DMS153 (cell line): ENCODE results near the gene NRG3.

Experiments used
- DNase-seq: peaks from one replicate; lab custom pipeline; 2025; lab: John Stamatoyannopoulos, UW

Gene NRG3

DNA sequence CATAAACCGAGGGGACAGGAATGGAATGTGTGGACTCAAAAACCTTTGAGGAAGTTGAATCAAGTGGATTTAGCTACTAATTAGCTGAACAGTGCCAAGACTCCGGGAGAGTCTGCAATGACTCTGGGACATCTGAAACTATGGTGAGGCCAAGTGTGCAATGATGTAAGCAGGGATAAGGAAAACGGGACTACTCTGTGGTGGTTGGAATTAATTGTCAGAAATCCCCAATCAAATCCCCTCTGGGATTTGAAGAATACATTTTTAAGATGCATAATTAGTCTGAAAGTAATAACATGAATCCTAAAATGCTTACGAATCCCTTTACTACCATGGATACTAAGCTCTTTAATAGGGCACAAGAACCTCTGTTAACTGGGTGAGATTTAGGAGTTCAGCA is 602.8 kb downstream of the NRG3 start:
- DNase-seq, result no peak

DNA sequence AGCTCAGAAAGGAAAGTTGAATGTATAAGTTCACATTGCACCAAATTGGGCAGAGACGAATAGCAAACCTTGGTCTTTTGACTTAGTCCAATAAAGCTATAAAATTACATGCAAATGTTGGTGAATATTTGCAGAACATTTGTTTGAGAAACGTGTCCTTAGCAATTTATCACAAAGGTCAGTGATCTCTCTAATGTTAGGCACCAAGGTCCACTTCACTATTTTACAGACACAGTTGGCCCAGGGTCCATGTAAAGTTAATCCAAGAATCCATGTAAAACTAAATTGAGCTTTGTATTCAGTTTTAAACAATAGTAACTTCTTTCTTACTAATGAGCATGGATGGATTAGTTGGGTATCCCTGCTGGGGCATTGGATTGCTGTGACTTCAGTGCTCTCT is 617.7 kb downstream of the NRG3 start:
- no peak for DNase-seq

DNA sequence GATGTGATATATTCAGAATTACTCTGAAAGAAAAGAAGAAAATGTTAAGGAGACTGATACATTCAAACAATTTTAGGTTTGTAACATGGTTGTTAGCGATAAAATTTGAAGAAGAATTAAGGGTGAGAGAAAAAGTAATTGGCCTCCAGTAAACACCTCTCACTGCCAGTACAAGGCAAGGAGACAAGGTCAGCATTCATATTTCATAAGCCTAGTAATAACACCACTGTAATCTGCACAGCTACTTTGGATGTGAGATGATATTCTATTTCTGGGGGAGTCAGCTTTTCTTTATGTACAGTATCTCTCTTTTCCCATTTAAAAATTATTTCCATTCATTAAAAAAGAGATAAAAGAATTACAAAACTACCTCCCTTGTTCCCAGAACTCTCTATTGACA is 621.1 kb downstream of the NRG3 start:
- DNase-seq, result no peak

DNA sequence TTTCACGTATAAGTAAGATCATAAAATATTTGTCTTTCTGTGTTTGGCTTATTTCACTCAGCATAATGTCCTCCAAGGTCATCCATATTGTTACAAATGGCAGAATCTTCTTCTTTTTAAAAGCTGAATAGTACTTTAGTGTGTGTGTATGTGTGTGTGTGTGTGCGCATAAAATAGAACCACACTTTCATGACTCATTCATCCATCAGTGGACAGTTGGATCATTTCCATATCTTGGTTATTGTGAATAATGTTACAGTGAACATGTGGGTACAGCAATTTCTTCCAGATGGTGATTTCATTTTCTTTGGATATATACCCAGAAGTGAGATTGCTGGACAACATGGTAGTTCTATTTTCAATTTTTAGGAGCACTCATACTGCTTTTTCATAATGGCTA is 622.4 kb downstream of the NRG3 start:
- no peak for DNase-seq

DNA sequence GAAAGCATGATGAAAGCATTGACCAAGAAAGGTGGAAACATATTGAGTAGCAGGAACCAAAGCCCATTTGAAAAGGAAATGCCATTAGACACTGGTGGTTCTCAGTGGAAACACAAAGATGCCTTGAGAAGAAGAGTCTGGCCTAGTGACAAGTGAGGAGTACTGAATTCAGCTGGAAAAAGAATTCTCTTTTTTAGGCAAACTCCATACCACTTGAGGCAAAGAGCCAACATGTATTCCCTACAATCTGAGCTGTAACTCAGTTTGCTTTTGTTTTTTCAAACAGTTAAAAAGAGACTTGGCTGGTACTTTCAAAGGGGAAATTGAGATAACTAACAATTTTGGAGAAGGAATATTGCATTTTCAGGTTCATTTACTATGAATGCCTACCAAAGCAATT is 624.0 kb downstream of the NRG3 start:
- no peak for DNase-seq

DNA sequence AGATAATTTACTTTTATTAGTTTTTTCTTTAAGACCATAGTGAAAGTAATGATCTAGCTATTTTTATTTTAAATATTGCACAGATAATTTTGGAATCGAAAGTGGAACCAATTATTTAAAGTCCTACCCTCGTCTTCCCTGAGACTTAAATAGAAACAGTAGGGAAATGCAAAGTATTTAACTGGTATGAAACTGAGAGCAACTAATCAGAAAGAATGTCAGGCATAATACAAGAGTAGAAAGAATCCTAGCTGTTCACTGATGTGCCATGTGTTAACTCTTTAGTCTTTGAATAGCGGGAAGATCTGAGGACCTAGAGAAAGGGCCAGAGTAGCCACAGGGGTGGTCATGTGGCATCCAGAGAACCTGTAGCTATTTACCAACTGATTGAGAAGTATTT is 630.0 kb downstream of the NRG3 start:
- DNase-seq, result no peak

DNA sequence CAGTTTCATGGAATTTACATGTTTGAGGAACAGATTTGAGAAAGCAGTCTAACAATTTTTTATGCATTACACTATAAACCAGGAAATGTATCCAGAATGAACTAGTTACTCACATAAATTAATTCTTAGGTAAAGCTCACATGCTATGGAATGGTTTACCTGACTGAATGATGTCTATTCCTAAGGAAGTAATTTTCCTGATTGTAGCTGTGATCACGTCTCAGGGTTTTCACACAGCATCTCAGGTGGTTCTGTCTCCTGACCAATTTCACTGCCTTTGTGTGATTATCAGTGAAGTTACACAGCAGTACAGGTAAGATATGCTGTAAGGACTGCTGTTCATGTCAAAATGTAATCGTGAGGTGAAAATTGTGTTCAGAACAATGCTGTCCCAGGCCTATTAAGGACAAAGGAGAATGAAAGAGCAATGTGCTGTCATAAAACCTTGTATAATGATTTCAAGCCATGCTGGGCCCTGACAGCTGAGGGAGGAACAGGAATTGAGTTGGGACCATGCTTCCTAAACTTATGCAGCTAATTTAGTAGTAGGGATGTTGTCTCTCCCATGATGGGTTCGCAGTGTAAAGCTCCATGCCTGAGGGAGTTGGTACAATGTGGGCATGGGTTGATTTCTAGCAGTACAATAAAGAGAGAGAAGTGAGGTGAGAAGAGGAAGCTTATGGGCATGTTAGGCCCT is 631.8 kb downstream of the NRG3 start:
- DNase-seq, result no peak

DNA sequence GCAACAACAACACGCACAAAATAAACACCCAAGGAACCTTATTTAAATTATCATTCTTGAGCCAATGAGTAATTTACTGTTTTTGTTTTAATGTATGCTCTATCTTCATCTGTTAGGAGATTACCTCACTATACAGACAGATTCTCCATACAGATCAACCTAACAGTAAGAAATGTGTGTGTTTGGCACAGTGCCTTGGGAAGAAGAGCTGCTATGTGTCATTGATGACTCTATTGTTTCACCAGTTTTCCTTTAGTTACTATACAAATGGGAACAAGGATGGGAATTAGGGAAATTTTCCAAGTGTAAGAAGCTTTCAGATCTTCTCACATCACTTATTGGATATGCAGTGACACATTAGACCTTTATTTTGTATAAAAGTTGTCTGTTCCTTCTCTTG is 640.3 kb downstream of the NRG3 start:
- no peak for DNase-seq

DNA sequence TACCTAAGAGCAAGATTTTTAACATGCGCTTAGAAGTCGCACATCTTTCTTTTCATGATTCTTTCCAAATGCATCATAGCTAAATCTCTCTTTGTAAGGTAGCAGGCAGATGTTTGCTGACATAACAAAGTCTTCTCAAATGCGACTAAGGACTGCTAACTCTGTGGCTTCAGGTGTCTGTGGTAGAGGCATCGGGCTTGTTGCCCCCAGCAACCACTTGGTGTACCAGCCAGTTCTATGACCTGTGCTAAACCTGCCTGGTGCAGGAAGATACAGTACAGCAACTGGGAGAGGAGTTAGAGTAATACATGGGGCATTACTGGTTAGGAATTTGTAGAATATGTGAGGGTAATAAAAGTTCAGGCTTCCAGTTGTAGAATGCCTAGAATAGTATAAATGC is 654.1 kb downstream of the NRG3 start:
- no peak for DNase-seq

DNA sequence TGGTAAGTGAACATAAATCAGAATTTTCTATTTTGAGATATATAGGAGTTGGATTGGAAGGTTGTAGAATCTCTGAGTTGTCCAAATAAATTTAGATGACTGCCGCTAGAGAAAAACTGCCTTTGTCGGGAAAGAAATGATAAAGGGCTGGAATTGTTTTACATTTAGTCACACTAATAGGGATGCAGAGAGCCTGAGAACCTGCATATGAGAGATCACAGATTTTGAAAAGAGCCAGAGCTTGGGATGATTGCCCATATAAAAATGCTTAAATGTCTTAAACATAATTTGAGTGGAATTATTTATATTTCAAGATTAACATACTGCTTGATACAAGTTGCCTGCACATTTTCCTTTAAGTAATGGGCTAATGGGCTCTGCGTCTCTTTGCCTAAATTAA is 660.5 kb downstream of the NRG3 start:
- DNase-seq, result no peak

DNA sequence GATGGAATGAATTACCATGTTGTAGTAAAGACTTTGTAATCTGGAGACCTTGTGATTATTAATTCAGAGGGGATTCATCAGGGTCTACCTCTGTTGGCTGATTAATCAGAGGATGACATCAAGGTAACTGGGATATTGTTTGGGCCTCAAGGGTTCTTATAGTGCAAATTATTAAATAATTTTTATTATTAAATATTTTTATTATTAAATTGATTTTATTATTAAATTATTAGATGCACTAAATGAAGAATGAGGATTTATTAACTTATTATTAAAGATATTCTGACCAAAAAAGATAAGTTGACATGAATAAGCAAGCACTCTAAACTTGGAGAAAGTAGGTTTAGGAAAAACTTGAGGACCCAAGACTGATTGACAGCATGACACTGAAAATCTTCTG is 661.7 kb downstream of the NRG3 start:
- no peak for DNase-seq

DNA sequence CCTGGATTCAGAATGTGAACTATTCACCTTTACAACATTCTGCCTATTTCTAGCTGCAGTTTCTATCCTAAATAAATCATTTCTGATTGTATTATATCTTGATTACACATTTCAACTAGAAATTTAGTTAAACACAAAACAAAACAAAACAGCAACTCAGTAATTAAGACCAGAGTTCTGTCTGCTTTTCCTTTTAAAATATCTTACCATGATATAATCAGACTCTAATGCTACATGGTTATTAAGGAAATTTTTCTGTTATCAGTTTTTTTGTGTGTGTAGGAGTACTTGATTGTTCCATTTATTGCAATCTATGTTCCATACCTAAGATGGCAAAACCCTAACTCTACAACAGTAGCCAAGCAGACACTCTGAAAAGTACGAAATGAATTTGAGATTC is 663.3 kb downstream of the NRG3 start:
- DNase-seq, result no peak

DNA sequence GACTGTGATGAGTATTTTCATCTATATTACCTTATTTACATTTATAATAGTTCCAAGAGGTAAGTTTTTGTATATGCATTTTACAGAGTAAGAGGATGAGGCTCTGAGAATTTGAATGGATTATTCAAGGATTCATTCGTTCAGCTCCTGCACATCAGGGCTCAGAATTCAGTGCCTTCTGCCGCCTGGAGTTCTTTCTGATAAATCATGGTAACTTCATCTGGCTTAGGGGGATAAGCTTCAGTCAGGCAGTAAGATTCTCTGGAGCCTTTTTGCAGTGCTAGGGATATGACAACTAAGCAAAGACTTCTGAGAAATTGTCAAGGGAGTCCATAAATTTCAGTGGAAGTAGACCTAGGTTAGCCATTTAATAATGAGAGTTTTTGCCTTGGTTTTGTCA is 668.6 kb downstream of the NRG3 start:
- no peak for DNase-seq

DNA sequence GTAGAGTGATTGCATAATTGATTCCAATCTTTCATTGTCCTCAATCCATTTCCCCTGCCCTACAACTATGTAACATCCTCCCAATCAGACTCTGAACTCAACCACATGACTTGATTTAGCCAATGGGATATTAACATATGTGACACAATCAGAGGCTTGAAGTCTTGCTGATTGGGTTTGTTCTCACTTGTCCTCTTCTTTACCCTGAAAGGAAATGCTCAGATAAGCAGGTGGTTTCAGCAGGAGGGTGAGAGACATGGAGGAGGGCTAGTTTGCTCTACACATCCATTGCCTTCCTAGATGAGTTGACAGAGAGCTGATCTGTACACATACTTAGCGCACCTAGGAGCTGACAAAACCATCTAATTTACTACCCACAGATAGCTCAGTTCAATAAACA is 669.4 kb downstream of the NRG3 start:
- DNase-seq, result no peak

DNA sequence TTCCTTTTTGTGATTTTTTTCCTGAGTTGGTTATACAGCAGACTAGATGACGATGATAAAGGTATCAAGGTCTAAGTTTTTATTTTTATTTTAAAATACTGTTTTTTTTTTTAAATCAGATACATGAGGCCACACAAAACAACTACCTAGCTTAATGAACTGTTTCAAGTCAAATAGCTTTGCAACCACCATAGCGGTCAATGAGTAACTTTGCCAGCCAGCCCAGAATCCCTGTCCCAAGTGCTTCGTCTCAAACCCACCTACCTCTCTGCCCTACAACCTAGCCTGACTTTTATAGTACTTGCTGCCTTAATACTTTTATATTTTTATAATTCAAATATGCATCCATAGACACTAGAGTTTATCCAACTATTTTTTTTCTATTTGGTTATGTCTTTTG is 676.5 kb downstream of the NRG3 start:
- no peak for DNase-seq

DNA sequence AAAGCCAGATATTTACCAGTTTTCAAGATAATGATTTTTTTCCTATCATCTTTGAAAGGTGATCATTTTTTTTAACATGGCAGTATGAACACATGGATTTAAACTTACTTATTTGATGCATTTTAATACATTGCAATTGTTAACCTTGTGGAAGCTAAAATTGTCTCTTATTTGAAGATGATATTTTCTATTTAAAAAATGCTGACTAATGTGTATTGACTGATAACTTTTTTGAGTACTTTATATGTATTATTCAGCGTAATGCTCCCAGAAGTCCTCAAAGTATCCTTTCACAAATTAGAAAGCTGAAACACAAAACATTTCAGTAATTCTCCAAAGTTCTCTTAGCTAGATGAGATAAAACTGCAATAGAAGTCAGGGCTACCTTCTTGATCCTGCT is 677.3 kb downstream of the NRG3 start:
- no peak for DNase-seq

DNA sequence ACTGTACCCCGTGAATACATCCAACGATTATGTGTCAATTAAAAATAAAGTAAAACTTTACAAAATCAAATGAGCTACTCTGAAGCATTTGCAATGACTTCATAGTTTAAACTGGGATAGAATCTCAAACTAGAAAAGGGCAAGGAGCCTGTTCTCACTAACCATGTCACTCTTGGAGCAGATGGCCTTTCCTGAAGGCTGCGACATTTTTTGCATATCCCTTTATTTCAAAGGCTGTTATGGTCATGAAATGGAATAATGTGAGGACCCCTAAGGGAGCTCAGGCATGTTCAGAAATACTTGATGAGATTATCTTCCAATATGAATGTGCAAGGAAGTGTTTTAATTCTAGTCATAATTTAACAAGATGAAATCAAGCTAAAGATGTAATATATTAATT is 679.4 kb downstream of the NRG3 start:
- DNase-seq, result no peak

DNA sequence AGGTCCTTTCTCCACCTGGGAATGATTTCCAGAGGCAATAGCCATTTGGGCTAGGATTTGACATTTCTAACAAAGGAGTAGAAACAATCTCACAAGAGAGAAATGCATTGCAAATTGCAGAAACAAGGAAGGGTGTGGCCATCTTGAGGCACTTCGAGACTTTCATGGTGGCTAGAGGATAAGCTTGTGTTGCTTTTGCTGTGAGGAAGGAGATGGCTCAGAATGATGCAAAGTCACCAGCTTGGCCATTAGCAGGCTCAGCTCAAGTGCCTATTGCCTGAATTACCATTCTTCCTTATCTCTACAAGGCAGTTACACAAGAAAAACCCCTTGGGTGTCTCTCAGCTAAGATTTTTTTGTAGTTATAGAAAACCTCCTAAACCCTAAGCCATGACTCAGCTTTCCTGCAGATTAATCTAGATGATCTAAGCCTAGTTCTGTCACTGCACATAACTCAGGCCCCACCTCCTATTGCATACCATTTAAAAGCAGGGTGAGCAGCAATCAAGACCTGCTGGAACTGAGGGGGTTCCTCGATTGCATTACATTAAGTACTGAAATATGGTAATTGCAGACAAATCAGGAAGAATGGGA is 683.1 kb downstream of the NRG3 start:
- DNase-seq, result no peak

DNA sequence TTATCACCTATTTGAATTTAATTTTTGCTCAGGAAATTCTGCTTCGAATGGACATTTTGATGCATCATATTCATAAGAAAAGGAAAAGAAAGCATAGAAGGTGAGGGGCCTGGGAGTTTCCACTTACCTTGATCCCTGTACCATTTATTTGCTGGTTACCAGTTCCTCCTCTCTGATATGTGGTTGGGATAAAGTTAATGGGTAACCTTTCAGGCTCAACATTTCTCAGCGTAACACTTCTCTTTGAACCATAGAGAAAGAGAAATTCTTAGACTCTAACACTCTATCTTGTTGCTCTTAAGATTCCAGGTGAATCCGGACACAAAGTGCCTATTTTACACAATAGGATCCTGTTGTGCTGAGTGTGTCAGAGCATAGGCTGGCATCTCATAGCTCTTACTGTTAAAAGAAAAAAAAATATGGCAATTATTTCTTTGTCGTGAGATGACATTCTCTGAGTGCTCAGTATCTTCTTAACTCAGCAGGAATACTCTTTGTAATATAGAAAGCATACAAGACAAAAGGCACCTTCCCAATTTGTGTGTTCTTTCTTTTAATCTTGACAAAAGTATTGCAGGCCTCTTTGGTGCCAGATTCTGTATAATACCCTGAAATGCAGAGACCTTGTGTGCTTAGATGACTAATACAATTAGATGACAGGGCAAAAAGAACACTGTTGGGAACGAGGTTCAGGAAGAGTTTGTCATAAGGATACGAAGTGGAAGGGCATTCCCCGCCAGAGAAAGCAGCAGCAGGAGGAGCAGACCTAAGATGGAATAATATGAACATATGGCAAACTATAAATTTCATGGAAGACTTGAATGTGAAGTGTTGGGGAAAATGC is 689.6 kb downstream of the NRG3 start:
- DNase-seq, result no peak

DNA sequence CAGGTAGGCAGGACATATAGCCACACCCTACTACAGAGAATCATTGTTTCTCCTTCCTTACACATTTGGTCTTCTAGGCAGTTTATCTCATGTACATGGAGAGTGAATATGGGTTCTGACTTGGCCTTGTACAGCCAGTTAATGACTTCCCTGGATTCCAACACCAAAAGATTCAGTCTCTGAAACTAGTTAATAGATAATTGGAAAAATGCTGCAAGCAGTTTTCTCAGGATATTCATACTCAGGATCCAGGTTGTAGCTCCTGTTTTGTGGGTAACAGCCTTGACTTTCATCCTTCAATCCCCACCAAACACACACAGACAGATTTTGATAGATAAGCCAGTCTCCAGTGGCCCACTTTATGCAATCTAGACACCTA is 690.2 kb downstream of the NRG3 start:
- DNase-seq, result no peak

DNA sequence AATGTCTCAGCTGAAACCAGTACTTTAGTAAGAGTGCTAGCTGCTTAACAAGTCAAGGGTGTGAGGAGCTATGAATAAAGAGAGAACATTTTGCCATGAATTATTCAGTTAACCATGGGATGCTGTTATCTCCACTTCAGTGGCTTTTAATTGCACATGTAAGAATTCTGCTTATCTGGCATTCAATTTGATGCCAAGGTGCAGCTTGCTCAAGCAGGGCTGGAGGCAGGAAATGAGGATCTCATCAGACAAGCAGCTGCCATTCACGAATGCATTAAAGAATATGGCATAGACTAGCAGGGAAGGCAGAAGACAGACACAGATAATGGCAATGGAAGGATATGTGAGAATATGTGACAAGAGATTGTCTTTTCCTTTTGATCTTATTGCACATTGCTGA is 697.8 kb downstream of the NRG3 start:
- no peak for DNase-seq

DNA sequence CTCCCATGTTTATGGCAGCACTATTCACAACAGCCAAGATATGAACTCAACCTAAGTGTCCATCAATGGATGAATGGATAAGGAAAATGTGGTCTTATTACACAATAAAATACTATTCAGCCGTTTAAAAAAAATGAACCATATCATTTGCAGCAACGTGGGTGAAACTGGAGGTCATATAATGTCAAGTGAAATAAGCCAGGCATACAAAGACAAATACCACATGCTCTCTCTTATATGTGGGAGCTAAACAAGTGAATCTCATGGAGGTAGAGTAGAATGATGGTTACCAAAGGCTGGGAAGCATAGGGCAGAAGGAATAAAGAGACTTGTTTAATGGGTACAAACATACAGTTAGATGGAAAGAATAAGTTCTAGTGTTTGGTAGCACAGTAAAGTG is 699.1 kb downstream of the NRG3 start:
- DNase-seq, result no peak

DNA sequence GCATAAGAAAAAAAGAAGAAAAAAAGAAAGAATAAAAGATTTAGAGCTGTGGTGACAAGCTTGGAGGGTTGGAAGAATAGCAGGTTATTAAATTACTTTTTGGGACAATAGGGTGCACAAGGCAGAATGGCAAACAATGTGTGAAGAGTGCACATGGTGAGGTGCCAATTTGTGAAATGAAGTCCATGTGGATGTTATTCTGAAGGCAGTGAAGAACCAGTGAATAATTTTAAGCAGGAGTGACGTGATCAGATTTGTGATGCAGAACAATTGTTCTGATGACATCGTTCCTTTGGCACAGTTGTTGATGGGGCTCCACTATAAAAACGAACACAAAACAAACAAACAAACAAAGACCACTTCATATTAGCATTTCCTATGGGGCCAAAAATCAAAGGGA is 700.3 kb downstream of the NRG3 start:
- no peak for DNase-seq

DNA sequence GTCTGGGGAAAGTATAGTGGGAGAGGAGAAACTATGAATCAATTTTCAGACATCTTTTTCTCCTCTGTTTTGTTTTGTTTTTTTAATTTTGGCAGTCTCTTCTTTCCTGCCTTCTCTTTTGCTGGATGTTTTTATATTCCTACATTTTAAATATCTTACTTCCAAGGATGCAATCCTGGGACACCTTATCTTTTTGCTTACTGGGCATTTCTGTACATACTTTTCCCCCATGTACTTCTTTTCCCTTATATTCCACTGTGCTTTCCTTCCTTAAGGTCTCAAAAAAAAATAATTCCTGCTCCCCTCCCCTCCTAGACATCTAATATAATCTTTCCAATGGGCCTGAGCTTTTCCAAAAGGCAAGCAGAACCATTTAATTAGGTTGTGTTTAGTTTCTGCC is 701.1 kb downstream of the NRG3 start:
- DNase-seq, result no peak
